ENCODE data around the gene A1BG. TPM values are rescaled to one million over a fixed set of nuclear protein-coding genes. Genes with fewer than 3 reads are reported as not detected.

Gene A1BG
- total RNA-seq, 4 donors from 2014 or later, result 1.0 to 14.9 (median 8.1) TPM

- H3K27me3 ChIP-seq, result peaks cover 53% of the 10 kb centered on the region
- H3K4me1 ChIP-seq, result peaks cover 20% of the 10 kb centered on the region
- H3K9me3 ChIP-seq, result no peaks in the 10 kb centered on the region
- no peak for TF ChIP-seq CTCF (IDR thresholded peaks at IDR 0.05)
- no peak for DNase-seq (ENCODE audit: low spot score in 2 of 2)
- 91% methylated on average over 11 of the region's 15 CpGs for whole genome bisulfite sequencing
- H3K4me3 ChIP-seq, result no peak overlapping the region
- no peaks in the 10 kb centered on the region for H3K36me3 ChIP-seq
- H3K27ac ChIP-seq, result no peak overlapping the region
These were observed 605 bp upstream of the A1BG start for GRCh38 chr19:58353717-58354477.

GRCh38 chr19:58351990-58352755 lies 1.1 kb downstream of the A1BG start:
- TF ChIP-seq POLR2AphosphoS5 (IDR thresholded peaks at IDR 0.05) (no peak), POLR2A (IDR thresholded peaks at IDR 0.05) (no peak), CTCF (IDR thresholded peaks at IDR 0.05) (no peak), EP300 (IDR thresholded peaks at IDR 0.05) (no peak)
- Histone ChIP-seq H3K4me1 (peaks cover 29% of the 10 kb centered on the region), H3K36me3 (no peaks in the 10 kb centered on the region), H3K9me3 (no peaks in the 10 kb centered on the region), H3K27ac (no peak overlapping the region), H3K4me3 (no peak overlapping the region), H3K27me3 (peaks cover 56% of the 10 kb centered on the region)
- WGBS, result 94% methylated on average over 12 of the region's 23 CpGs
- DNase-seq (ENCODE audit: low spot score in 2 of 2), result no peak

DNA sequence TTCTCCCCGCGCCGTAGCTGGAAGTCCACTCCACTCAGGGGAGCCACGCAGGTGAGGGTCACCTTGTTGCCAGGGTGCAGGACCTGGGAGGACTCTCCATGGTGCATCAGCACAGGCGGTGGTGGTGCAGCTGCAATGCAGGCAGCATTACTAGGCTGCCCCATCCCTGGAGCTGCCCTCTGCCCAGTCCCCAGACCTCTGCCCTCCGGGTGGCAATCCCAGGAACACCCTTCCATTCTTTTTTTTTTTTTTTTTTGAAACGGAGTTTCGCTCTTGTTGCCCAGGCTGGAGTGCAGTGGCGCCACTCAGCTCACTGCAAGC lies 1.8 kb downstream of the A1BG start:
- Histone ChIP-seq H3K36me3 (no peaks in the 10 kb centered on the region), H3K27me3 (peaks cover 52% of the 10 kb centered on the region), H3K4me1 (peaks cover 24% of the 10 kb centered on the region), H3K27ac (no peak overlapping the region), H3K9me3 (no peaks in the 10 kb centered on the region), H3K4me3 (no peak overlapping the region)
- no peak for TF ChIP-seq POLR2AphosphoS5 (IDR thresholded peaks at IDR 0.05)
- TF ChIP-seq POLR2A (IDR thresholded peaks at IDR 0.05), result no peak
- no peak for TF ChIP-seq CTCF (IDR thresholded peaks at IDR 0.05)
- TF ChIP-seq EP300 (IDR thresholded peaks at IDR 0.05), result no peak
- DNase-seq (ENCODE audit: low spot score in 2 of 2), result no peak
- 85% methylated on average over 4 of the region's 9 CpGs for WGBS

GRCh38 chr19:58350871-58351557 lies 2.3 kb downstream of the A1BG start:
- TF ChIP-seq CTCF (IDR thresholded peaks at IDR 0.05) (no peak), POLR2A (IDR thresholded peaks at IDR 0.05) (no peak), POLR2AphosphoS5 (IDR thresholded peaks at IDR 0.05) (no peak), EP300 (IDR thresholded peaks at IDR 0.05) (no peak)
- H3K27me3 ChIP-seq, result peaks cover 49% of the 10 kb centered on the region
- WGBS, result 84% methylated on average over 25 of the region's 34 CpGs

More at GRCh38 chr19:58350871-58351557, 2.3 kb downstream of the A1BG start:
- no peaks in the 10 kb centered on the region for H3K9me3 ChIP-seq
- peaks cover 21% of the 10 kb centered on the region for H3K4me1 ChIP-seq
- no peak for DNase-seq (ENCODE audit: low spot score in 2 of 2)
- no peaks in the 10 kb centered on the region for H3K36me3 ChIP-seq
- no peak overlapping the region for H3K4me3 ChIP-seq
- H3K27ac ChIP-seq, result no peak overlapping the region

Data from suprapubic skin (tissue), 4 donors.